ENCODE results near the gene KIRREL3.

GRCh38 chr11:126492331-126493082 is 508.1 kb downstream of the KIRREL3 start:
- TF ChIP-seq EZH2 (IDR thresholded peaks at IDR 0.05) (no peak), POLR2AphosphoS5 (IDR thresholded peaks at IDR 0.05; ENCODE audit: borderline replicate concordance, low read depth, low read length) (no peak)

All from SK-N-MC (cell line).